K562 (cell line): ENCODE measurements around the gene YKT6.

Experiments used
- CBX2 ChIP-seq: fragments of 200-600 bp; sonication (generic); IDR thresholded peaks from one replicate; pipeline ENCODE4 v1.6.1; 2012; ENCODE audit warnings: mild to moderate bottlenecking, low read length, inconsistent platforms; ENCODE audit not compliant: insufficient read depth, poor library complexity, severe bottlenecking
- CTCF ChIP-seq, 3 experiments: IDR thresholded peaks in 2 of 3; conservative IDR thresholded peaks in 1 of 3; 2 replicates each; pipeline ENCODE4 v1.5.1; 2011 to 2012; ENCODE audit warnings: low read length in 3 of 3, mild to moderate bottlenecking in 3 of 3, control low read depth in 2 of 3, improper control_type of control experiment in 1 of 3, inconsistent platforms in 1 of 3, low read depth in 1 of 3, mixed read lengths in 1 of 3, moderate library complexity in 1 of 3; ENCODE audit not compliant: insufficient read depth in 2 of 3
- THAP12 ChIP-seq: fragments of 250-450 bp; sonication (Bioruptor Pico); IDR thresholded peaks from 2 replicates; pipeline ENCODE4 v1.9.0; 2021; ENCODE audit warnings: mild to moderate bottlenecking, inconsistent platforms
- ZBTB34 ChIP-seq: fragments of 250-450 bp; sonication (Bioruptor Pico); IDR thresholded peaks from 2 replicates; pipeline ENCODE4 v1.8.0; 2021; ENCODE audit warnings: mild to moderate bottlenecking, moderate library complexity
- ZNF318 ChIP-seq, 2 experiments: fragments of 450-650 bp; IDR thresholded peaks; 2 replicates each; pipeline ENCODE4 v1.6.1; 2016; ENCODE audit warnings: mild to moderate bottlenecking in 2 of 2, borderline replicate concordance in 1 of 2, low read depth in 1 of 2, moderate library complexity in 1 of 2
- ZNF639 ChIP-seq, 2 experiments: fragments of 200-800 bp in 1 of 2; sonication (Bioruptor generic) in 1 of 2; sonication (generic) in 1 of 2; formaldehyde crosslinking in 1 of 2; IDR thresholded peaks in 1 of 2; conservative IDR thresholded peaks in 1 of 2; 2 replicates each; pipeline versions ENCODE4 v1.5.0 to v1.6.1; 2016 to 2020; ENCODE audit warnings: missing compliant biosample characterization in 1 of 2, missing genetic modification characterization in 1 of 2, missing genetic modification reagents in 1 of 2

GRCh38 chr7:44216521-44217222 is 15.9 kb downstream of the YKT6 start:
- TF ChIP-seq CBX2 (no peak), ZNF639 (CRISPR knock-in tag; conservative IDR thresholded peaks at IDR 0.05 in 1 of 2, IDR thresholded peaks at IDR 0.05 in 1 of 2) (no peak), ZNF318 (IDR thresholded peaks at IDR 0.05; ENCODE audit: borderline replicate concordance in 1 of 2, low read depth in 1 of 2) (no peak), ZBTB34 (CRISPR knock-in tag) (no peak), THAP12 (CRISPR knock-in tag) (no peak), CTCF (IDR thresholded peaks at IDR 0.05 in 2 of 3, conservative IDR thresholded peaks at IDR 0.05 in 1 of 3; ENCODE audit: insufficient read depth in 2 of 3, low read depth in 1 of 3, low read length in 3 of 3) (no peak)
